Hepatocyte (in vitro differentiated cells): ENCODE measurements around the gene LRRC43. TPM values are rescaled to one million over a fixed set of nuclear protein-coding genes. Genes with fewer than 3 reads are reported as not detected.

ENCODE experiments used
- DNase-seq: peaks from one replicate; pipeline ENCODE4 v3.0.0-alpha.2; 2016; ENCODE audit warnings: low spot score
- H2AFZ ChIP-seq: fragments of 200-600 bp; sonication (generic); 2 replicates; pipeline ENCODE4 v1.6.0; 2016; ENCODE audit warnings: antibody characterized with exemption, mild to moderate bottlenecking
- H3K27ac ChIP-seq: fragments of 200-600 bp; sonication (generic); 2 replicates; pipeline ENCODE4 v1.5.1; 2016; ENCODE audit warnings: mild to moderate bottlenecking
- H3K27me3 ChIP-seq: fragments of 200-600 bp; sonication (generic); 2 replicates; pipeline ENCODE4 v1.6.1; 2016
- H3K36me3 ChIP-seq: fragments of 200-600 bp; sonication (generic); replicated peaks from 2 replicates; pipeline ENCODE4 v1.5.1; 2016; ENCODE audit warnings: low read depth; ENCODE audit not compliant: insufficient read depth
- H3K4me1 ChIP-seq: fragments of 200-600 bp; sonication (generic); 2 replicates; pipeline ENCODE4 v1.5.1; 2016; ENCODE audit warnings: mild to moderate bottlenecking, moderate library complexity; ENCODE audit not compliant: insufficient read depth
- H3K4me2 ChIP-seq: fragments of 200-600 bp; sonication (generic); 2 replicates; pipeline ENCODE4 v1.6.0; 2016
- H3K4me3 ChIP-seq: fragments of 200-600 bp; sonication (generic); 2 replicates; pipeline ENCODE4 v1.5.1; 2016; ENCODE audit warnings: mild to moderate bottlenecking
- H3K79me2 ChIP-seq: fragments of 200-600 bp; sonication (generic); 2 replicates; pipeline ENCODE4 v1.6.0; 2017; ENCODE audit warnings: mild to moderate bottlenecking
- H3K9me2 ChIP-seq: fragments of 200-600 bp; sonication (generic); replicated peaks from 2 replicates; pipeline ENCODE4 v1.6.0; 2017; ENCODE audit warnings: mild to moderate bottlenecking; ENCODE audit not compliant: insufficient read depth
- H3K9me3 ChIP-seq: fragments of 200-600 bp; sonication (generic); 2 replicates; pipeline ENCODE4 v1.5.1; 2016; ENCODE audit warnings: low read depth, mild to moderate bottlenecking
- H4K20me1 ChIP-seq: fragments of 200-600 bp; sonication (generic); 2 replicates; pipeline ENCODE4 v1.6.0; 2016; ENCODE audit warnings: mild to moderate bottlenecking; ENCODE audit not compliant: insufficient read depth, poor library complexity, severe bottlenecking
- CTCF ChIP-seq: fragments of 200-600 bp; sonication (generic); IDR thresholded peaks from 2 replicates; pipeline ENCODE4 v1.5.1; 2016; ENCODE audit warnings: antibody characterized with exemption, mild to moderate bottlenecking; ENCODE audit not compliant: poor library complexity
- EZH2 ChIP-seq: fragments of 200-600 bp; sonication (generic); IDR thresholded peaks from 2 replicates; pipeline ENCODE4 v1.6.1; 2016; ENCODE audit warnings: antibody characterized with exemption, mild to moderate bottlenecking, borderline replicate concordance
- EZH2phosphoT487 ChIP-seq: fragments of 200-600 bp; sonication (generic); IDR thresholded peaks from one replicate; pipeline ENCODE4 v1.6.1; 2018; ENCODE audit warnings: antibody characterized with exemption, mild to moderate bottlenecking, low read depth, moderate library complexity; ENCODE audit not compliant: unreplicated experiment, severe bottlenecking
- WGBS: methylation state at CpG from one replicate; pipeline ENCODE4 v1.1.6; 2016; ENCODE audit warnings: low lambda C conversion rate; ENCODE audit errors: missing lambda C conversion rate; 5-methylcytosine and 5-hydroxymethylcytosine counted together
- polyA plus RNA-seq: library from polyadenylated mRNA; unstranded; fragments of >200 nt; fragmentation: Nextera tagmentation; extraction: Ambion mirVana; gene quantifications from 2 replicates; pipeline ENCODE4 v1.2.1, GENCODE V29; 2016
- total RNA-seq: library from RNA; depleted of rRNA; stranded (reverse); fragments of >200 nt; gene quantifications from 2 replicates; pipeline ENCODE4 v1.2.3, GENCODE V29; 2014

LRRC43 gene
- total and polyA plus RNA-seq, 2 experiments from 2014 or later = 1.7 TPM

GRCh38 chr12:122161682-122162081 is 21.2 kb upstream of the LRRC43 start:
- no peaks in the 10 kb centered on the region for H3K4me1 ChIP-seq
- H3K27me3 ChIP-seq = no peaks in the 10 kb centered on the region
- no peaks in the 10 kb centered on the region for H3K9me2 ChIP-seq

GRCh38 chr12:122162976-122163375 is 19.9 kb upstream of the LRRC43 start:
- H4K20me1 ChIP-seq = no peaks in the 10 kb centered on the region
- no peak for DNase-seq
- no peaks in the 10 kb centered on the region for H3K79me2 ChIP-seq
- H3K4me3 ChIP-seq = no peak overlapping the region
- no peaks in the 10 kb centered on the region for H3K9me2 ChIP-seq
- H3K4me1 ChIP-seq = no peaks in the 10 kb centered on the region
- no peaks in the 10 kb centered on the region for H3K36me3 ChIP-seq
- H3K9me3 ChIP-seq = no peaks in the 10 kb centered on the region
- WGBS = 97% methylated on average over 3 of the region's 3 CpGs
- no peak overlapping the region for H3K27ac ChIP-seq
- no peaks in the 10 kb centered on the region for H3K27me3 ChIP-seq
- H2AFZ ChIP-seq = no peak overlapping the region
- no peak for TF ChIP-seq EZH2phosphoT487
- TF ChIP-seq CTCF = no peak
- TF ChIP-seq EZH2 = no peak
- H3K4me2 ChIP-seq = no peak overlapping the region

More at GRCh38 chr12:122161682-122162081, 21.2 kb upstream of the LRRC43 start:
- Histone ChIP-seq H3K79me2 (no peaks in the 10 kb centered on the region), H3K36me3 (no peaks in the 10 kb centered on the region), H2AFZ (no peak overlapping the region), H3K9me3 (no peaks in the 10 kb centered on the region), H3K4me3 (no peak overlapping the region), H3K4me2 (no peak overlapping the region), H3K27ac (no peak overlapping the region), H4K20me1 (no peaks in the 10 kb centered on the region)
- DNase-seq = no peak
- 87% methylated on average over 8 of the region's 8 CpGs for WGBS
- TF ChIP-seq EZH2 (no peak), CTCF (no peak), EZH2phosphoT487 (no peak)

- H3K4me1 ChIP-seq = no peaks in the 10 kb centered on the region
- no peak overlapping the region for H2AFZ ChIP-seq
- no peaks in the 10 kb centered on the region for H3K79me2 ChIP-seq
- H4K20me1 ChIP-seq = no peaks in the 10 kb centered on the region
- 81% methylated on average over 22 of the region's 22 CpGs for WGBS
- no peak overlapping the region for H3K27ac ChIP-seq
- no peaks in the 10 kb centered on the region for H3K9me3 ChIP-seq
- TF ChIP-seq EZH2 (no peak), EZH2phosphoT487 (no peak), CTCF (no peak)
- no peaks in the 10 kb centered on the region for H3K27me3 ChIP-seq
- H3K9me2 ChIP-seq = no peaks in the 10 kb centered on the region
- H3K36me3 ChIP-seq = no peaks in the 10 kb centered on the region
- H3K4me2 ChIP-seq = no peak overlapping the region
- H3K4me3 ChIP-seq = no peak overlapping the region
- no peak for DNase-seq
Observed at GRCh38 chr12:122166422-122167349, 16.2 kb upstream of the LRRC43 start.
